Astrocyte (in vitro differentiated cells and primary cell): ENCODE measurements around the gene MAT2A.

Source experiments
- EZH2 ChIP-seq: IDR thresholded peaks from 2 replicates; pipeline ENCODE4 v1.6.1; 2012; ENCODE audit warnings: mild to moderate bottlenecking, low read length, inconsistent platforms; ENCODE audit not compliant: insufficient read depth
- TF ChIP-seq, protein P1 (sequence below): IDR thresholded peaks from 2 replicates; pipeline ENCODE4 v1.5.1; 2011; ENCODE audit warnings: low read depth, mild to moderate bottlenecking, inconsistent platforms, low read length, moderate library complexity; ENCODE audit not compliant: insufficient read depth

DNA sequence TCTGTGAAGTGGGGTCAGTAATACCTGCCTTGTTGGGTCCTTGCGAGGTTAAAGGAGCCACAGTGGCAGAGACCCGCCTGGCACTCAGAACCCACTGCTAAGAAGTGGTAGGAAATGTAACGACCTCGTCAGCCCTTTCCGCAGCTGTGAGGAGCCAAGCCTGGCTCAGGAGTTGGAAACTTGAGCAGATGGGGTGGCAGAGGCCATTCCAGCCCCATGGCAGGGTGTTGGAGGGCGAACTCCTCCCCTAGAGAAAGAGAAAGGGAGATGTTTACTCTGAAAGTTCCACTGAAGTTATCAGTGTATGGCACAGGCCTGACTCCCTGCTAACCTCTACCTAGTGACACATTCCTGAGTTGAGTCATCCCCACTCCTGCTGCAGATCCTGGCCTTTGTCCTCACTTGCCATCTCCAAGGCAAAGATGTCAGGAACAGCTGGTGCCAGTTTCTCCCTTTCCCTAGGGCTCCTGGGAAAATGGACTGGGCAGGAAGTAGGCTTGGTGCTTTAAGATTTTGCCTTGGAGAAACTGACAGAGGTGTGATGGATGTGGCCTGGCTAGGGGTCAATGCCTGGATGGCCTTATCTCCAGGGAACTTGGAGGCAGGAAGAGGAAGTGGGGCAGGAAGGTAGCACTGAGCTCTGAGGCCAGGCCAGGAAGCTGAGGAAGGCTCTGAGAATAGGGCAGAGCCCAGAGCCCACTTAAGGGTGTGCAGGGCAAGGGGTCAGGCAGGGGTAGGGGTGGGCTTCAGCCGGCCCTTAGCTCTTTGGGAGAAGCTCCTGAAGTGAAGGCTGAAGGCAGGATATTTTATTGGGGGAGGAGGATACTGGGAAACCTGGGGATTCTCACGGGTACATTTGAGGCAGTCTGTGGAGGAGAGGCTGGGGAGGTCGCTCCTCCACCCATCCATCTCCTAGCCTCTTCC lies 46.2 kb downstream of the MAT2A start:
- TF ChIP-seq, protein P1, sequence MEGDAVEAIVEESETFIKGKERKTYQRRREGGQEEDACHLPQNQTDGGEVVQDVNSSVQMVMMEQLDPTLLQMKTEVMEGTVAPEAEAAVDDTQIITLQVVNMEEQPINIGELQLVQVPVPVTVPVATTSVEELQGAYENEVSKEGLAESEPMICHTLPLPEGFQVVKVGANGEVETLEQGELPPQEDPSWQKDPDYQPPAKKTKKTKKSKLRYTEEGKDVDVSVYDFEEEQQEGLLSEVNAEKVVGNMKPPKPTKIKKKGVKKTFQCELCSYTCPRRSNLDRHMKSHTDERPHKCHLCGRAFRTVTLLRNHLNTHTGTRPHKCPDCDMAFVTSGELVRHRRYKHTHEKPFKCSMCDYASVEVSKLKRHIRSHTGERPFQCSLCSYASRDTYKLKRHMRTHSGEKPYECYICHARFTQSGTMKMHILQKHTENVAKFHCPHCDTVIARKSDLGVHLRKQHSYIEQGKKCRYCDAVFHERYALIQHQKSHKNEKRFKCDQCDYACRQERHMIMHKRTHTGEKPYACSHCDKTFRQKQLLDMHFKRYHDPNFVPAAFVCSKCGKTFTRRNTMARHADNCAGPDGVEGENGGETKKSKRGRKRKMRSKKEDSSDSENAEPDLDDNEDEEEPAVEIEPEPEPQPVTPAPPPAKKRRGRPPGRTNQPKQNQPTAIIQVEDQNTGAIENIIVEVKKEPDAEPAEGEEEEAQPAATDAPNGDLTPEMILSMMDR: no peak
- no peak for TF ChIP-seq EZH2
